Measurements from ENCODE around the gene ASIC4. TPM values are rescaled to one million over a fixed set of nuclear protein-coding genes. Genes with fewer than 3 reads are reported as not detected.

Gene ASIC4
- total and polyA plus RNA-seq, 2 of the 8 experiments (the other 6 are each of a cell fraction or from before 2014, with no cell fraction given), result 0.12 to 0.22 TPM

DNA sequence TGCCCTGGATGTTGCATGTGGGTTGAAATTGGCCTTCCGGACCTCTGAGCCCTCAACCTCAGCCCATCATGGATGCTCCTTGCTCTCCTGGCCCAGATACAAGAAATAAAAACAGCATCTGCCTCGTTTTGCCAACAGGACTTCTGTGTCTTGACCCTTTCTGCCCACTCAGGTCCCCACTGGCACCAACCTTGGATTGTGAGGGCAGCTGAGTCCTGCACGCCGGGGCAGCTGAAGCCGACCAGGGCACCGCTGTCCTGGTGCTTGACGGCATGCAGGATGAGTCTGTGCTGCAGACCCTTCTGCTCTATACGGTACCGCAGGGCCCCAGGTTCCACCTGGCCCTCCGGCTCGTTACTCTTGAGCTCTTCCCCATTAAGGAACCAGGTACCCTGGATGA, 52.4 kb downstream of the ASIC4 start:
- no peak overlapping the region for H4K8ac ChIP-seq (ENCODE audit: extremely low read depth, insufficient read depth, low read length)
- H3K36me3 ChIP-seq (ENCODE audit: control insufficient read depth in 2 of 4, insufficient read depth in 4 of 4, low read length in 3 of 4), result peaks cover 0 to 58% (median 11%) of the 10 kb centered on the region in 4 experiments; a peak in 6 of 8 replicates
- no peak overlapping the region for H3K56ac ChIP-seq (replicated peaks; ENCODE audit: insufficient read length, low read depth, low read length)
- H2BK5ac ChIP-seq (ENCODE audit: low read depth, low read length), result peak overlapping the region; percentile 91
- H3K4ac ChIP-seq (replicated peaks; ENCODE audit: insufficient read length, low read depth, low read length), result peak overlapping the region; percentile 1
- H3K9me3 ChIP-seq (ENCODE audit: insufficient read depth in 2 of 2, low read depth in 1 of 2, low read length in 1 of 2), result peaks cover 0 to 8% of the 10 kb centered on the region in 2 experiments; a peak in 1 of 4 replicates
- ChIA-PET POLR2A (ENCODE audit: partially characterized antibody) (interaction anchor here (1.0 to 18.6 kb wide), 7 partner anchors 6 to 106 kb away, joined by 3 to 293 read pairs (median 6); partner anchors contain the start of genes CHPF, INHA, OBSL1 and STK11IP), CTCF (ENCODE audit: partially characterized antibody) (interaction anchor here (0.9 to 19.7 kb wide), 11 partner anchors 9 to 72 kb away, joined by 3 to 293 read pairs (median 3); partner anchors contain the start of genes CHPF, SLC4A3 and TMEM198)
- peaks cover 6% of the 10 kb centered on the region; the same call in 1 of the 2 replicates for H3K23me2 ChIP-seq (ENCODE audit: low read depth, low read length)
- no peak overlapping the region for H2AFZ ChIP-seq (ENCODE audit: low read length)
- peak overlapping the region; percentile 84 for H2BK120ac ChIP-seq (replicated peaks; ENCODE audit: low read depth, low read length)
- H3K79me1 ChIP-seq (ENCODE audit: low read depth, low read length), result 0 out of 2 replicates have a peak, but pooled peaks cover 2% of the 10 kb centered on the region
- H3K4me2 ChIP-seq (ENCODE audit: insufficient read depth in 1 of 2, low read depth in 2 of 2, low read length in 2 of 2), result no peak overlapping the region; a peak in 1 of 4 replicates
- FAIRE-seq (no peak), DNase-seq (ENCODE audit: low read depth in 1 of 2, low spot score in 2 of 2) (no peak)
- peaks cover 6 to 53% (median 43%) of the 10 kb centered on the region in 4 experiments for H3K4me1 ChIP-seq (replicated peaks in 1 of 4; ENCODE audit: control insufficient read depth in 3 of 4, insufficient read depth in 4 of 4, low read length in 3 of 4)
- peak overlapping the region; percentile 99 for H2BK12ac ChIP-seq (ENCODE audit: low read depth, low read length)
- H4K20me1 ChIP-seq (replicated peaks in 1 of 2; ENCODE audit: control insufficient read depth in 1 of 2, insufficient read depth in 2 of 2, low read length in 2 of 2), result no peaks in the 10 kb centered on the region
- 0 out of 2 replicates have a peak overlapping the region, but pooled peaks have one; percentile 67 for H3K27ac ChIP-seq (ENCODE audit: low read depth, low read length)
- H4K91ac ChIP-seq (replicated peaks; ENCODE audit: insufficient read length, low read length), result peak overlapping the region; percentile 93
- H2BK20ac ChIP-seq (ENCODE audit: low read length), result peak overlapping the region; percentile 88
- peak overlapping the region; percentile 98 for H2BK15ac ChIP-seq (ENCODE audit: low read length)
- H3K9ac ChIP-seq (replicated peaks in 1 of 4; ENCODE audit: extremely low read depth in 1 of 4, low read depth in 3 of 4, low read length in 3 of 4), result no peak overlapping the region
- no peak overlapping the region for H4K5ac ChIP-seq (ENCODE audit: insufficient read length, low read depth, low read length)
- peaks cover 0 to 2% (median 0%) of the 10 kb centered on the region in 4 experiments; a peak in 1 of 7 replicates for H3K27me3 ChIP-seq (replicated peaks in 1 of 4; ENCODE audit: control insufficient read depth in 3 of 4, extremely low read depth in 1 of 4, insufficient read depth in 3 of 4, low read length in 3 of 4)
- peak overlapping the region; percentile 87 for H2AK5ac ChIP-seq (ENCODE audit: low read depth, low read length)
- peaks cover 0 to 11% of the 10 kb centered on the region in 2 experiments; a peak in 2 of 4 replicates for H3K79me2 ChIP-seq (ENCODE audit: control insufficient read depth in 1 of 2, insufficient read depth in 2 of 2, low read length in 2 of 2)
- H3K18ac ChIP-seq (ENCODE audit: extremely low read depth, low read length), result peak overlapping the region; percentile 76; the same call in 1 of the 2 replicates
- no peak overlapping the region for H3K23ac ChIP-seq (ENCODE audit: insufficient read length)
- no peak overlapping the region for H3K14ac ChIP-seq (ENCODE audit: insufficient read length)
- no peak overlapping the region for H3K4me3 ChIP-seq (ENCODE audit: extremely low read depth in 1 of 4, insufficient read depth in 2 of 4, low read depth in 3 of 4, low read length in 4 of 4)
- WGBS, 2 experiments (ENCODE audit: extremely low coverage in 1 of 2, insufficient coverage in 1 of 2, insufficient read length in 1 of 2, insufficient replicate concordance in 2 of 2, low coverage in 1 of 2, low lambda C conversion rate in 2 of 2, missing lambda C conversion rate in 1 of 2), result 86% methylated on average over 10 of the region's 11 CpGs; no CpG with 5 or more reads in 1 of the 2 experiments
- TF ChIP-seq, protein P1, sequence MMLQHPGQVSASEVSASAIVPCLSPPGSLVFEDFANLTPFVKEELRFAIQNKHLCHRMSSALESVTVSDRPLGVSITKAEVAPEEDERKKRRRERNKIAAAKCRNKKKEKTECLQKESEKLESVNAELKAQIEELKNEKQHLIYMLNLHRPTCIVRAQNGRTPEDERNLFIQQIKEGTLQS (IDR thresholded peaks at IDR 0.05; ENCODE audit: insufficient read depth, low read depth, low read length), result no peak
- TF ChIP-seq CBX5 (IDR thresholded peaks at IDR 0.05; ENCODE audit: low read depth, low read length) (no peak), CTBP2 (IDR thresholded peaks at IDR 0.05; ENCODE audit: borderline replicate concordance, insufficient read depth, insufficient read length, low read length) (no peak), CEBPB (IDR thresholded peaks at IDR 0.05; ENCODE audit: low read depth, low read length) (no peak), ASH2L (IDR thresholded peaks at IDR 0.05; ENCODE audit: low read length) (no peak), JUND (IDR thresholded peaks at IDR 0.05; ENCODE audit: low read length) (no peak), HDAC2 (IDR thresholded peaks at IDR 0.05; ENCODE audit: borderline replicate concordance in 1 of 2, low read depth in 2 of 2, low read length in 2 of 2) (no peak)
